COLO668 (cell line): ENCODE results near the gene GATAD2B.

ENCODE experiments used
- DNase-seq: peaks from one replicate; lab custom pipeline; 2025; ENCODE audit not compliant: unreplicated experiment; lab: John Stamatoyannopoulos, UW

Gene GATAD2B

DNA sequence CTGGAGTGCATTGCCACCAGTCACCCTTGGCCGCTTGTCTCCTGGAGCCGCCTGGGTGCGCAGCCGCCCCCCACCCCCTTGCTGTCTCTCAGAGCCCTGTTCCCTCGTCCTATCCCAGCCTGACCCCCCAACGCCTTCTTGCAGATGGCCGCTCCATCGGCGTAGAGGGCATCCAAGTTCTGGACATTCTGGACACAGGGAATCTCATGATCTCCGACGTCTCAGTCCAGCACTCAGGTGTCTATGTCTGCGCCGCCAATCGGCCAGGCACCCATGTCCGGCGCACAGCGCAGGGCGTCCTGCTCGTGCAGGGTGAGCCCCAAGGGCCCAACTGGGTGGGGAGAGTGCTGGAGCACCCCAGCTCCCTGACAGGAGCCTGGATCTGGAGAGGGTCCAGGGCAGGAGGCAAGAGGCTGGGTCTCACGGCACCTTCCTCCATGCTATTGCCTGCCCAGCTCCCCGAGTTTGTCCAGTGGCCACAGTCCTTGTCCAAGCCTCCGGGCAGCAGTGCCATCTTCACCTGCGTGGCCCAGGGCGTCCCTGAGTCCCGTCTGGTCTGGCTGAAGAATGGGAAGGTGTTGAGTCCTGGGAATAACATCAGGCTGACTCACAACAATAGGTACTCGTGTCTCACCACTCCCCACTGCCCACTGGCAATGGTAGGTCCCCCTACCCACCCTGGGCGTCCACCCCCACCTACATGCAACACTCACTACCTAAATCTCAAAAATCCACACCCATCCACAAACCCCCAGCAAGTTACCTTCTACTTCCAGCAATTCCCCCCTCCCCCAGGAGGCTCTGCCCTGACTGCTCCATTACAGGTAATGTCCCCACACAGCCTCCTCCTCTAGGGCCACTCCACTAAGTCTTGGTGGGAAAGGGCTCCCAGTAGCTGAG is 123.0 kb downstream of the GATAD2B start:
- no peak for DNase-seq

DNA sequence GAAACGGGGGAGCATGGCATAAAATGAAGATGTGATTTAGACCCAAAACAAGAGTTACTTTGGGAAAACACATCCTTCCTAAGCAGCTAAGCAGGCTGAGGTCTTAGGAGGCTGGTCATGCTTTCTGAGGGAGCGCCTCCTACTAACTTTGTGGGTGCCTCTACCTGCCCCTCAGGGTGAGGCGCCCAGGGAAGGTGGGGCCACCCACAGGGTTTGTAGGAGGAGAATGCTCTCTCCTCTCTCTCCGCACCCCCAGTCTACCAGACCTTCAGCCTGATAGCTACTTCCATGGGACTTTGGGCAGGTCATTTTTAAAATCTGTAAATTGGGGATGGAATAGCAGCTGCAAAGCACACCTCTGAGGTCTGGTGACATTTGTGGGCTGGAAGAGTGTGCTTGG is 123.8 kb downstream of the GATAD2B start:
- DNase-seq = no peak

DNA sequence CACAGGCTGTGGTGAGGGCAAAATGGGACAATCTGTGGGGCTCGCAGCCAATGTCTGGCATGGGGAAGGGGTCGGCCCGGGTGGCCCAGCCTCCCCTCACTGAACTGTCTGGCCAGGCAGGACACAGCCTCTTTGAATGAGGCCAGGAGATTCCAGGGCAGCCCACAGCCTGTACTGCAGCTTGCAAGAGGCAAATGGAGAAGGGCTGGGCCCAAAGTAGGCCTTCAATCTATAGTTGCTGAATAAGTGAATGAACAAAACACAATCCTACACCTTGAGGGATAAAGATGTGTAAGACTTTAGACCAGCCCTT is 124.3 kb downstream of the GATAD2B start:
- no peak for DNase-seq

DNA sequence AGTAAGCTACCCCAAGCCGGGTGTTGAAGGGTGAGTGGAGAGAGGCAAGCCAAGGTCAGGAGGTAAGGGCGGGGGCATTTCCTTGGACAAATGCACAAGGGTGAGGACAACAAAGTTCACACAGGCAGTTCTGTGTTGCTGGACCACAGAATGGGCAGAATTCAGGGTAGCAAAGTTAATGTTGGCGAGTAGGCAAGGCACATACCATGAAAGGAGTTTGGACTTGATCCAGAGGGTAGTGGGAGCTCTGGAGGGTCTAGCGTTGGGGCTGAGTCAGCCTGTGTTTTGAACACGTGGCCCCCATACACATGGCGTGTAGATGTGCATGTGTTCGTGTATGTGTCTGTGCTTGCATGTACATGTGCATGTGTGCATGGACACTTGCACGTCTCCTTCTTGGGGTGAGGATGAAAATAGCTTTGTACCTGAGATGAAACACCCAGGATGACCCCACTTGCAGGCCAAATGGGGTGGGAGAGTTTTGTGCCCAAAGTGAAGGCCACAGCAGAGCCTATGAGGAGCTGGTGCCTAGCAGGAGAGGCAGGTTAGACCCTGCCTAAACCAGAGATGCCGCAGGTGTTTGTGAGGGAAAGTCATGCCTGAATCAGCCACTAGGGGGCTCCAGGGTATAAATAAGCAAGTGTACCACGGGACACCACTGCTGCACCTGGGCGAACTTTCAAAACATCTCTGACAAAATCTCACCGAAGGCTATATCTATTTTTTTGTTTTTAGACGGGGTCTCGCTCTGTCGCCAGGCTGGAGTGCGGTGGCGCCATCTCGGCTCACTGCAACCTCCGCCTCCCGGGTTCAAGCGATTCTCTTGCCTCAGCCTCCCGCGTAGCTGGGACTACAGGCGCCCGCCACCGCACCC is 125.7 kb downstream of the GATAD2B start:
- peak; percentile 87 for DNase-seq

DNA sequence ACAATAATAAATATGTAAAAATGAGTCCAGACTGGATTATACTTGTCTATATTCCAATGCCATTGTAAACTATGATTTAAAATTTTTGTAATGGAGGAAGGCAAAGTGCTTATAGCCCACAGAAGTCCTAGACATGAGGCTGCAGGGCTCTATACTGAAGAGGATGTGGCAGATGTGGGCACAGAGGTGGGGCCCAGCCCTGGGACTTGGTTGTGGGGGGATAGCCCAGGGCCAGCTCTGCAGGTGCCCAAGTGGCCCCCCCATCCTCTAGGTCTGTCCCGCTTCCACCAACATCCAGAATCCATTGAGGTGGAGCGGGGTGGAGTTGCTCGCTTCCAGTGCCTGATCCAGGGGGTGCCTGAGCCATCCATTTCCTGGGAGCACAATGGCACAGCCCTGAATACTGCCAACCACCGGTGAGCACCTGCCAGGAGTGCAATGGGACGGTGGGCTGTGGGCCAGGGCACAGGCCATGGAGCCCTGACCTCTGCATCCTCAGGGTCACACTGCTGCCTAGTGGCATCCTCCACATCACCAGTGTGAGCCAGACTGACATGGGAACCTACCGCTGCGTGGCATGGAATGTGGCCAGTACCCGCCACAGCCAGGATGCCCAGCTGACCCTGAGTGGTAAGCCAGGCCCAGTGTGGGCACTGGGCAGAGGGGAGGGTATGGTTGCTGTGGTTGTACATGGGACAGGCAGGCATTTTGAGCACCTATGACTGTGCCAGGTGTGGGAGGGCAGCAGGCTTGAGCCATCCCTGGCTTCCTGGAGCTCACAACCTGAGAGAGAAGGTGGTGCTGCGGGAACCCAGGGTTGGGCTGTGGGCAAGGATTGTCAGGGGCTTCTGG is 126.6 kb downstream of the GATAD2B start:
- no peak for DNase-seq

DNA sequence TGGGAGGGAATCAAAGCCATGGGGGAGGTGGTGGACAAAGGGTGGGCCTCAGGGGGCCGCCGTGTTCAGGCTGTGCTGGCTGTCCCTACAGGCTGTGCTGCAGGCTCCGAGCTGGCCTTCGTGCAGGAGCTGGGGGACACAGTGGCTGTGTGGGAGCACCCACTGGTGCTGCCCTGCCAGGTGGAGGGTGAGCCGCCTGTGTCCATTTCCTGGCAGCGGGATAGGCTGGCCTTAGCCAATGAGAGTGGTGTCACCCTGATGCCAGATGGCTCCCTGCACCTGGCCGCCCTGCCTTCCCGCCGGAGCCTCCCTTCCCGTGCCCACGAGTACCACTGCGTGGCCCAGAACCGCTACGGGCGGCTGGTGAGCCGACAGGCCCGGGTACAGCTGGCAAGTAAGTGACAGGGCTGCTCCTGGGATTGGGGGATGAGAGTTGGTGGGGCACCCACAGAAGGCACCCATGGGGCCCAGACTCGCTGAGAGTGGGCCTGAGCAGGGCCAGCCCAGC is 127.4 kb downstream of the GATAD2B start:
- DNase-seq = peak; percentile 56

DNA sequence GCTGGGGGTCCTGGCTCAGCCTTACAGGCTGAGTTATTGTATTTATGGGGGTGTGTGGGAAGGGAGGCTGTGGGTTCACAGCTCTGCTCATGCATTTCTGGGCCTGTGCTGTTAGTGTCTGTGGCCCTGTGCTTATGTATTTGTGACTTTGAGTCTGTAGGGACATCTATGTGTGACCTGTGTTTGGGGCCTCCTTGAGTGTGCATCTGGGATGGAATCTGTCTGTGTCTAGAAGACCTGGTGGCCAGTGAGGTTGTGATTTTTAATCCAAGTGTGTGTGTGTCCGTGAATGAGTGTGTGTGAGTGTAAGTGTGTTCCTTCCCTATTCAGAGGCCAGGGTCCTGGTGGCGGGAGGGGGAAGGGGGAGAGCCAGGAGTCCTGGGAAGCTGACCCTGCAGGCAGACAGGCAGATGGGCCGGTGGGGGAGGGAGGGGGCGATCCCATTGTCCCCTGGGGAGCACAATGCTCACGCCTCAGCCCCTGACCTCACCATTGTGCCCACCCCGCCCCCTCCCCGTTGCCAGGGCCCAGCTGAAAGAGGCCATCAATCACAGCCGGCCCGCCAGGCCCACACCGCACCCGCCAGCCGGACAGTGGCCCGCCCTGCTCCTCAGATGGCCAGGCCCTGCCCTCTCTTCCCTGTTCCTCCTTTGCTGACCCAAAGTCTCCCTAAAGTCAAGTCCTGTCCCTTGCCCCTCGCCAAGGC is 128.0 kb downstream of the GATAD2B start:
- DNase-seq = no peak

DNA sequence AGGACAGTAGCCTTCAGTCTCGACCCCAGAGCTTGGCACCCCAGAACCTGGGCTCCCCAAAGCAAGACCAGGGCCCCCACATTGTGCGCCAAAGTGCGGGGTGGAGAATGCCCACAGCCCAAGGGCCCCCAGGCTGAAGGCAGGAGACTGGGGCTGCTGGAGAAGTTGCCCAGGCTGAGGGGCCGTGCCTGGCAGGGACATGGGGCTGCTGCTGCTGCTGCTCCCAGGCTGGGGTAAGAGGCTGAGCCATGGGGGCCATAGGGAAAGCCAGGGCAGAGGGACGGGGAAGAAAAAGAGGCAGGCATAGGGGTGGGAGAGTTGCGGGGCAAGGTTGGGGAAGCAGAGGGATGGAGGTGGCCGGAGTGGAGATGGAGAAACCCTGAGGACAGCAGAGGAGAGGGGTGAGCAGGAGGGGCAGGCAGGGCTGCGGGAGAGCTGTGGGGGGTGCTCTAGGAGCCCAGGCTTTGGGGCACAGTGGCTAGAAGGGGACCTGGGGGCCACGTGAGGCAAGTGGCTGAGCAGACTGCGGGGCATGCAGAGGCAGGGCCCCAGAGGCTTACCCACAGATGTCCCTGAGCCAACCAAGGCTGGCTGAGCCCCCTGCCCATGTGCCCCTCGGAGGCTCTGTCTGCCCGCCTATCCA is 128.7 kb downstream of the GATAD2B start:
- no peak for DNase-seq

DNA sequence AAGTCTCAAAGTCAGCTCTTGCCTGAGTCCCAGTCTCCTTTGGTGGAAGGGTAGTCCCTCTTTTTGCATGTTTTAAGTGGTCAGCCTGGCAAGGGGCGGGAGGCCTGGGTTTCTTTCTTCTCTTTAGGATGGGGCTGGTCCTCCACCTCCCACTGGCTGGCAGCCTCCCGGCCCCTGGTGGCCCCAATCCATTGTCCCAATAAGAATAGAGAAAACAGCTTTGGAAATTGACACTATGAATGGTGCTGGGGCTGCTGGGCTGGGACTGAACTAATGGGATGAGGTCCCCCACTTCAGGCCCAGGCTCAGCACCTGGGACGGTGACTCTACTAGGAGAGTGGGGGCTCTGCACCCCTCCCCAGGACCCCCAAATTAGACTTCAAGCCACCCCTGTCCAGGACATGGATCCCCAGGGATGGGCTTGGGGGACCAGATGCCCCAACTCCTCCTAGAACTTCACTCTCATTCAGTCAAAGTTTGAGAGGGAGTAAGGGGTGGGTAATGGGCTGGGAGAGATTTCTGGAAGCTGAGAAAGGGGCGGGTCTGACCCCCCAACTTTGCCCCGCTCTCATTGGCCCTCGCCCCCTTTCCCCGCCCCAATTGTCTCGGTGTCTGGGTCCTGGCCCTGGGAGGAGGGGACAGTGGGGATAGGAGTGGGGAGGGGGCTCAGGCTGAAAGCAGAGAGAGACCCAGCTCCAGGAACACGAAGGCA is 129.4 kb downstream of the GATAD2B start:
- DNase-seq = no peak

DNA sequence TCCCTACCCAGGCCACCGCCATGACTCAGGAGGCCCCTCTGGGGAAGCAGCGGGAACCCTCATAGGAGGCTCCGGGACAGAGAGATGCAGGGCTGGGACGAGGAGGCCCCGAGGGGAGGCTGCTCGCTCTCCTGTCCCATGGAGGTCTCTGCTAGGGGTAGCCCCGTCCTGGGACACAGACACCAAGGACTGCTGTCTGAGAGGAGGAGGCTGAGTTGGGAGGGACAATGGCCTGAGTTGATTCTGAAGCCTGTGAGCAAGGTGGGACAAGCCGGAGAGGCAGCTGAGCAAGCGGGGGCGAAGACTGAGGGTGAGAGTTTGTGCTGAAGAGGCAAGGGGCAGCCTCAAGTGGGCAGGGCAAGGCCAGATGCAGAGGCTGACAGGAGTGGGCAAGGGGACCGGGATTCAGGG is 130.1 kb downstream of the GATAD2B start:
- no peak for DNase-seq

DNA sequence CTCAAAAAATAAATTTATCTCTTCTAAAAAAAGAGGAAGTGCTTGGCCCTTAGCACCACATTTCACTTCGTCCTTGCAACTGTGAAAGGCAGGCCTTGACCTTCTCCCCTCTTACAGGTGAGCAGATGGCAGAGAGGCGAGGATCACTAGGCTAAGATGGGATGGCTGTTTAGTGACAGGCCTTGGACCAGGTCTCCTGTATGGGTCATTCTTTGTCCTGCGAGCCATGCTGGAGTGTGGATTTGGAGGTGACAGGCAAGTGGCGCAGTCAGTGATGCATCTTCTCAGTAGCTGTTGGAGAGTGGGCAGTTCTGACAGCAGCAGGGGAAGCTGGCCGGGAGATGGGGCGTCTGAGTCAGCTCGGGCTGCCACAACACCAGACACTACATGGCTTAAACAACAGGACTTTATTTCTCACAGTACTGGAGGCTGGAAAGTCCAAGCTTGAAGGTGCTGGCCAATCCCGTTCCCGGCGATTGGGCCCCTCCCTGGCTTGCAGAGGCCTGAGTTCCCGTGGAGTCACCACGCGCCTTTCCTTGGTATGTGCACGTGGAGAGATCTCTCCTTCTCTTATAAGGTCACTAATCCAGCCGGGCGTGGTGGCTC is 131.0 kb downstream of the GATAD2B start:
- no peak for DNase-seq

DNA sequence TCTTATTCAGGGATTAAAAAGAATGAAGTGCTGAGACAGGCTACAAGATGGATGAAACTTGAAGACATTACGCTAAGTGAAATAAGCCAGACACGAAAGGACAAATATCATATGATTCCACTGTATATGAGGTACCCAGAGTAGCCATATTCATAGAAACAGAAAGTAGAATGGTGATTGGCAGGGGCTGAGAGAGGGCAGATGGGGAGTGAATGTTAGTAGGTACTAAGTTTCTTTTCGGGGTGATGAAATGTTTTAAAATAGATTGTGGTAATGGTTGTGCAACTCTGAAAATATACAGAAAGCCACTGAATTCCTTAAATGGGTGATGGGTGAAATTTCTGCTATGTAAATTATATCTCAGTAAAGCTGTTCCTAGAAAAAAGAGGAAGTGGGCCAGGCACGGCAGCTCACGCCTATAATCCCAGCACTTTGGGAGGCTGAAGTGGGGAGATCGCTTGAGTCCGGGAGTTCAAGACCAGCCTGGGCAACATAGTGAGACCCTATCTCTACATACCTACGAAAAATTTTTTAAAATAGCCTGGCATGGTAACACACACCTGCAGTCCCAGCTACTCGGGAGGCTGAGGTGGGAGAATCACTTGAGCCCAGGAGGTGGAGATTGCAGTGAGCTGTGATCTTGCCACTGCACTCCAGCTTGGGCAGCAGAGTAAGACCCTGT is 131.7 kb downstream of the GATAD2B start:
- no peak for DNase-seq

DNA sequence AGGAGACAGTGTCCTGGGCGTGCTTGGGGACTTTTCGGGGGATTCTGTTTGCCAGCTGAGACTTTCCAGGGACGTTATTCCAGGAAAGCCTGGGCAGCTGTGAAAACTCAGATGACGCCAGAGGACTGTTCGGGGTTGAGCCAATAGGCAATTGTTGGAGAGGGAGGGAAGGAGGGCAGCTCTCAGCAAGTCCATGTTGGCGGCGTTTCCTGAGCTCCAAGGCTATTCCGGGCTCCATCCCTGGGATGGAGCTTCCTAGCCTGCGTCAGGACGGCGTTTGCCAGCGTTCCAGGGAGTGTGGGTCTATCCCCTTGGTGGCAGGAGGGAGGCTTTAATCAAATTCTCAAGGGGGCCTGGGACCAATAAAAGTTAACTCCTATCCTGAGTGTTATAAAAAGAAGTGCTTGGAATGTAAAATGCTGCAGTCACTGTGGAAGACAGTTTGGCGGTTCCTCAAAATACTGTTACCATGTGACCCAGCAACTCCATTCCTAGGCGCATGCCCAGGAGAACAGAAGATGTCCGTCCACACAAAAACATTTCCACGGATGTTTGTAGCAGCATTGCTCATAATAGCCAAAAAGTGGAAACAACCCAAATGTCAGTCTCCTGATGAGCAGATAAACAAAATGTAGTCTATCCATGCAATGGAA is 132.3 kb downstream of the GATAD2B start:
- peak; percentile 58 for DNase-seq

DNA sequence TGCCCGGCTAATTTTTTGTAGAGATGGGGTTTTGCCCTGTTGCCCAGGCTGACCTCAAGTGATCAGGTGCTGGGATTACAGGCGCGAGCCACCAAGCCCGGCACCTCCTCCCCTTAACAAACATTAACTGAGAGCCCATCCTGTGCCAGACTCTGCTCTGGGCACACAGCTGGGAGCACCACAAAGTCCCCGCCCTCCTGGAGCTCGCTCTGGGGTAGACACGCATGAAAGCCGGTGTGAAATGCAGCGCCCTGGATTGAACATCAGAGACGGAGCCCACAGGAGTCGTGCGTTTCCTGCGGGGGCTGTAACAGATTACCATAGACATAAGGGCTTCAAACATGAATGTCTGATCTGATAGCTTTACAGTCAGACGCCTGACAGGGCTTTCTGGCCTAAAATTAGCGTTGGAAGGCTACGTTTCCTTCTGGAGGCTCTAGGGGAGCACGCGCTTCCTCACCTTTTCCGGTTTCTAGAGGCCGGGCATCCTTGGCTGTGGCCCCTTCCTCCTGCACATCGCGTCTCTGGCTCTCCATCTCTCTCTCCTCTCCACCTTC is 133.2 kb downstream of the GATAD2B start:
- DNase-seq = peak; percentile 70

DNA sequence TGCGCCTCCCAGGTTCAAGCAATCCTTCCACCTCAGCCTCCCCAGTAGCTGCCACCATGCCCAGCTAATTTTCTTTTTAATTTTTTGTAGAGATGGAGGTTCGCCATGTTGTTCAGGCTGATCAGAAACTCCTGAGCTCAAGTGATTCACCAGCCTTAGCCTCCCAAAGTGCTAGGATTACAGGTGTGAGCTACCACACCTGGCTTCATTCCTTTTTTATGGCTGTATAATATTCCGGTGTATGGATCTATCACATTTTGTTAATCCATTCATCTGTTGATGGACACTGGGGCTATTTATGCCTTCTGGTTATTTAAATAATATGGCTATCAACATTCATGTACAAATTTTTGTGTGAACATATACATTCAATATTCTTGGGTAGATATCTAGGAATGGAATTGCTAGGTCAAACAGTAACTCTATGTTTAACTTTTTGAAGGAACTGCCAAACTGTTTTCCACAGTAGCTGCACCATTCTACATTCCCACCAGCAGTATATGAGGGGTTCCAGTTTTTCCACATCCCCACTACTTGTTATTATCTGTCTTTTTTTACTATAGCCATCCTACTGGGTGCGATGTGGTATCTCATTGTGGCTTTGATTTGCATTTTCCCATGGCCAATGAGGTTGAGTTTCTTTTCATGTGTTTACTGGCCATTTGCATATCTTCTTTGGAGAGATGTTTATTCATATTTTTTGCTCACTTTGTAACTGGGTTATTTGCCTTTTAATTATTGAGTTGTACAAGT is 136.6 kb downstream of the GATAD2B start:
- no peak for DNase-seq

DNA sequence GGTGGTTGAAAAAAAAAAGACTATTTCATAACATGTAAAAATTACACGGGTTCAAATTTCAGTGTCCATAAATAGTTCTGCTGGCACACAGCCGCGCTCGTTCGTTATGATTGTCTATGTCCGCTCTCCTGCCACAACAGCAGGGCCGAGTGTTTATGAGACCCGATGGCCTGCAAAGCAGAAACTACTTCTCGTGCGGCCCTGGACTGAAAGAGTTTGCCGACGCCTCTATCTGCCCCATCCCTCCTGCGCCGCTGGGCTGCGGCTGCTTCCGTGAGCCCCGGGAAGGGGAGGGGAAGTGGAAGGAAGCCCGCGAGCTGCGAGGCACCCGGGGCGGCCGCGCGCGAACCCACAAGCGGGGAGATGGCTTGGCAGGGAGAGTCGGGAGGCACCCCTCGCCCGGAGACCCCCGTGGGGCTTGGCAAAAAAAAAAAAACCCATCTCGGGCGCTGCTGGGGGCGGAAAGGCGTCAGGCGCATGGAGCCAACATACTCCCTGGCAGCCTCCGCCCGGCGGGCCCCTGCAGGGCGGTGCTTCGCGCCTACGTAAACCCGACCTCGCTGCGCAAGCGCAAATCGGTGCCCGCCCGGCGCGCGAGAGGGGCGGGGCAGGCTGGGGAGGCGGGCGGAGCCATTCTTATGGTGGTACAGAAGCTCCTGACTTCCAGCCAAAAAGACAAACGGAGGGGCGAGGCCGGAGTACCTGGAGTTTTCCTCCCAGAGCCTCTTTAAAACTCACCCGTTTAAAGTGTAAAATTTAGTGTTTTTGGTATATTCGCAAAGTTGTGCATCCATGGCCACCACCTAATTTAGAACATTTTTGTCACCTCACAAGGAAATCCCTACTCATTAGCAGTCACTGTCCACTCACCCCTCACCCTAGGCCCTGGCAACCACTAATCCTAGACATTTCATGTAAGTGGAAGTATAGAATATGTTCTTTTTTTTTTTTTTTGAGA is 139.3 kb downstream of the GATAD2B start:
- DNase-seq = peak; percentile 96
